Measurements from ENCODE around the gene EYS. TPM values are rescaled to one million over a fixed set of nuclear protein-coding genes. Genes with fewer than 3 reads are reported as not detected.

EYS gene
- total and polyA plus RNA-seq, 9 of the 15 experiments (the other 6 are each of a cell fraction or from before 2014, with no cell fraction given), result 0.03 to 0.36 (median 0.10) TPM; not detected in 2

DNA sequence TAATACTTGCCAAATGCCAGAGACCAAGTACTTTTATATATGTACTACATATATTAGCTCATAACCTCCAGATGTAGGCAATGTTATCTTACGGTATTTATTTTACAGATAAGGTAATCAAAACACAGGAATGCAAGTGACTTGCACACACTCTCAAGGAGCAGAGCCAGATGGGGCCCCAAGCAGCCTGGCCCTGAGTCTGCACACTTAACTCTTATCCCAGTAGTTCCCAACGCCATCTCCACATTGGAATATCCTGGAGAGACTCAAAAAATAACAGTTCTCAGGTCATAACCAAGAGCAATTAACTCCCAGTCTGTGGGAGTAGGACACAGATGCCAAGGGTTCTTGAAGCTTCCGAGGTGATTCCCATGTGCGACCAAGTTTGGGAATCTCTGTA, 1672.7 kb downstream of the EYS start:
- FAIRE-seq (no peak), DNase-seq (ENCODE audit: extremely low read depth in 1 of 4, low spot score in 3 of 4) (no peak), ATAC-seq (no peak)
- POLR2A ChIA-PET, result no interaction called here
- no peaks in the 10 kb centered on the region for H3K9me1 ChIP-seq (ENCODE audit: control insufficient read depth, insufficient read depth, low read length)
- no peaks in the 10 kb centered on the region for H3K79me2 ChIP-seq (ENCODE audit: control insufficient read depth, insufficient read depth, low read length)
- CTCF ChIA-PET (ENCODE audit: low intra/inter-chr PET ratio), result no interaction called here
- in situ Hi-C loops (cut with MboI), result no loop called here
- 0% methylated on average over 4 of the region's 4 CpGs for WGBS (ENCODE audit: insufficient coverage, low coverage, missing lambda C conversion rate)
- no peaks in the 10 kb centered on the region for H3K9me3 ChIP-seq (replicated peaks; ENCODE audit: control insufficient read depth, insufficient read depth, low read depth, low read length)
- H3K4me3 ChIP-seq, result no peak overlapping the region
- no peaks in the 10 kb centered on the region for H3K27me3 ChIP-seq (ENCODE audit: control insufficient read depth in 2 of 2, insufficient read depth in 2 of 2, low read length in 2 of 2)
- H3K9ac ChIP-seq (ENCODE audit: insufficient read depth in 1 of 2, low read depth in 2 of 2, low read length in 2 of 2), result no peak overlapping the region
- no peaks in the 10 kb centered on the region for H3K4me1 ChIP-seq (replicated peaks in 1 of 2; ENCODE audit: control insufficient read depth in 2 of 2, insufficient read depth in 2 of 2, low read length in 2 of 2)
- H2AFZ ChIP-seq (ENCODE audit: low read depth, low read length), result no peak overlapping the region
- no peaks in the 10 kb centered on the region for H3K36me3 ChIP-seq (ENCODE audit: control insufficient read depth, insufficient read depth, low read length)
- BruUV-seq (replicated peaks), result no TSS peak
- no peak overlapping the region for H3K4me2 ChIP-seq (ENCODE audit: insufficient read depth, low read length)
- H3K27ac ChIP-seq (ENCODE audit: extremely low read depth, low read depth, low read length), result no peak overlapping the region
- H4K20me1 ChIP-seq (replicated peaks; ENCODE audit: control insufficient read depth, insufficient read depth, low read length), result no peaks in the 10 kb centered on the region
- intact Hi-C loops (cut with micrococcal nuclease), result no loop called here
- TF ChIP-seq ZNF444 (CRISPR knock-in tag; IDR thresholded peaks at IDR 0.05), result no peak
- TF ChIP-seq JUN (IDR thresholded peaks at IDR 0.05; ENCODE audit: borderline replicate concordance, low read depth, low read length), result no peak
- TF ChIP-seq JUN (CRISPR knock-in tag; IDR thresholded peaks at IDR 0.05; ENCODE audit: borderline replicate concordance), result no peak
- TF ChIP-seq SETDB1 (IDR thresholded peaks at IDR 0.05; ENCODE audit: low read length), result no peak
- TF ChIP-seq ARID4B (CRISPR knock-in tag; IDR thresholded peaks at IDR 0.05), result no peak
- TF ChIP-seq HDGF (IDR thresholded peaks at IDR 0.05), result no peak
- TF ChIP-seq, protein P1, sequence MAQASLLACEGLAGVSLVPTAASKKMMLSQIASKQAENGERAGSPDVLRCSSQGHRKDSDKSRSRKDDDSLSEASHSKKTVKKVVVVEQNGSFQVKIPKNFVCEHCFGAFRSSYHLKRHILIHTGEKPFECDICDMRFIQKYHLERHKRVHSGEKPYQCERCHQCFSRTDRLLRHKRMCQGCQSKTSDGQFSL (CRISPR knock-in tag; IDR thresholded peaks at IDR 0.05), result no peak
- TF ChIP-seq, protein P1 (tag; IDR thresholded peaks at IDR 0.05), result no peak
- TF ChIP-seq ZNF408 (CRISPR knock-in tag; IDR thresholded peaks at IDR 0.05; ENCODE audit: low read depth), result no peak
- no peak for TF ChIP-seq JUNB (CRISPR knock-in tag; conservative IDR thresholded peaks at IDR 0.05)
- TF ChIP-seq CREB1 (IDR thresholded peaks at IDR 0.05), result no peak
- TF ChIP-seq CREB1 (CRISPR knock-in tag; IDR thresholded peaks at IDR 0.05), result no peak
- no peak for TF ChIP-seq CHD1 (IDR thresholded peaks at IDR 0.05; ENCODE audit: low read length)
- no peak for TF ChIP-seq HDAC2 (IDR thresholded peaks at IDR 0.05)
- TF ChIP-seq NR3C1 (CRISPR knock-in tag; IDR thresholded peaks at IDR 0.05), result no peak
- no peak for TF ChIP-seq XRCC4 (IDR thresholded peaks at IDR 0.05; ENCODE audit: extremely low read depth, insufficient read depth, insufficient read length)
- TF ChIP-seq SLC30A9 (CRISPR knock-in tag; IDR thresholded peaks at IDR 0.05), result no peak
